ENCODE results near the gene GRIK2.

GRCh38 chr6:101395345-101395744 lies 1.8 kb downstream of the GRIK2 start:
- TF ChIP-seq POLR2AphosphoS5 (IDR thresholded peaks at IDR 0.05; ENCODE audit: low read depth, low read length) (no peak), POLR2A (IDR thresholded peaks at IDR 0.05; ENCODE audit: low read depth, low read length) (no peak), TAF1 (IDR thresholded peaks at IDR 0.05; ENCODE audit: borderline replicate concordance, low read depth, low read length) (no peak)

All from GM12892 (cell line).